ENCODE data around the gene CCT7. TPM values are rescaled to one million over a fixed set of nuclear protein-coding genes. Genes with fewer than 3 reads are reported as not detected.

CCT7 gene
- total and polyA plus RNA-seq, 2 experiments from 2014 or later = 287 to 642 TPM

DNA sequence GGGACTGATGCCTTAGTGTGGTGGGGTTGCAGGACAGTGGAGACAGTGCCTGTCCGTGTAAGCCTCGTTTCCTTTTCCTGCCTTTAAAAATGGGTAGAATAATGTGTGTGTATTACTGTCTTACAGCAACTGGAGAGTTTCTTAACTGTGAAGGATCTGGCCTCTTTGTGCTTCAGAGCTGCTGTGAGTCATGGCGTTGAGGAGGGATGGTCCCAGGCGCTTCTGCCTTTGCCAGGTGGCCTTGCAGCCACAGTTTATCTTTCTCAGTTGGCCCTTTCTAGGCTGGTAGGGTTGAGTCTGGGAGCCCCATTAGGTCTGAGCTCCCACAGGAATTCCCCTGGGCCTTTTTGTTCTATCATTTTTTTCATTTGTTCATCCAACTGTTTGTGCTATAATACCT lies 10.3 kb upstream of the CCT7 start:
- H3K9me3 Mint-ChIP-seq = no peaks in the 10 kb centered on the region
- Histone ChIP-seq H3K27me3 (ENCODE audit: insufficient read depth) (no peaks in the 10 kb centered on the region), H3K4me3 (no peak overlapping the region), H3K27ac (ENCODE audit: low read depth) (no peak overlapping the region), H3K79me2 (replicated peaks; ENCODE audit: insufficient read depth) (no peaks in the 10 kb centered on the region), H3K4me2 (no peak overlapping the region), H2AFZ (no peak overlapping the region), H3K36me3 (ENCODE audit: insufficient read depth) (peaks cover 14% of the 10 kb centered on the region), H3K4me1 (ENCODE audit: insufficient read depth) (no peaks in the 10 kb centered on the region), H3F3A (replicated peaks; ENCODE audit: low read depth) (no peaks in the 10 kb centered on the region), H3K9me2 (ENCODE audit: insufficient read depth) (no peaks in the 10 kb centered on the region), H4K20me1 (replicated peaks; ENCODE audit: insufficient read depth) (peaks cover 8% of the 10 kb centered on the region; the same call in 1 of the 2 replicates)
- no peak overlapping the region for H3K4me3 Mint-ChIP-seq
- TF ChIP-seq EZH2phosphoT487 (IDR thresholded peaks at IDR 0.05; ENCODE audit: unreplicated experiment) (no peak), EZH2 (IDR thresholded peaks at IDR 0.05; ENCODE audit: low read depth, unreplicated experiment) (no peak), STAT1 (IDR thresholded peaks at IDR 0.05; ENCODE audit: unreplicated experiment) (no peak), ZNF331 (CRISPR knock-in tag; IDR thresholded peaks at IDR 0.05; ENCODE audit: low read depth) (no peak), CREB1 (CRISPR knock-in tag; IDR thresholded peaks at IDR 0.05; ENCODE audit: low read depth) (no peak), ETS1 (IDR thresholded peaks at IDR 0.05) (no peak), NANOG (IDR thresholded peaks at IDR 0.05; ENCODE audit: borderline replicate concordance) (no peak), ZNF114 (CRISPR knock-in tag; IDR thresholded peaks at IDR 0.05) (no peak), JUNB (IDR thresholded peaks at IDR 0.05; ENCODE audit: unreplicated experiment) (no peak), POLR2AphosphoS5 (IDR thresholded peaks at IDR 0.05; ENCODE audit: low read depth) (no peak)
- TF ChIP-seq, protein P1, sequence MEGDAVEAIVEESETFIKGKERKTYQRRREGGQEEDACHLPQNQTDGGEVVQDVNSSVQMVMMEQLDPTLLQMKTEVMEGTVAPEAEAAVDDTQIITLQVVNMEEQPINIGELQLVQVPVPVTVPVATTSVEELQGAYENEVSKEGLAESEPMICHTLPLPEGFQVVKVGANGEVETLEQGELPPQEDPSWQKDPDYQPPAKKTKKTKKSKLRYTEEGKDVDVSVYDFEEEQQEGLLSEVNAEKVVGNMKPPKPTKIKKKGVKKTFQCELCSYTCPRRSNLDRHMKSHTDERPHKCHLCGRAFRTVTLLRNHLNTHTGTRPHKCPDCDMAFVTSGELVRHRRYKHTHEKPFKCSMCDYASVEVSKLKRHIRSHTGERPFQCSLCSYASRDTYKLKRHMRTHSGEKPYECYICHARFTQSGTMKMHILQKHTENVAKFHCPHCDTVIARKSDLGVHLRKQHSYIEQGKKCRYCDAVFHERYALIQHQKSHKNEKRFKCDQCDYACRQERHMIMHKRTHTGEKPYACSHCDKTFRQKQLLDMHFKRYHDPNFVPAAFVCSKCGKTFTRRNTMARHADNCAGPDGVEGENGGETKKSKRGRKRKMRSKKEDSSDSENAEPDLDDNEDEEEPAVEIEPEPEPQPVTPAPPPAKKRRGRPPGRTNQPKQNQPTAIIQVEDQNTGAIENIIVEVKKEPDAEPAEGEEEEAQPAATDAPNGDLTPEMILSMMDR (conservative IDR thresholded peaks at IDR 0.05; ENCODE audit: low read depth in 2 of 2) = no peak
- TF ChIP-seq, protein P2, sequence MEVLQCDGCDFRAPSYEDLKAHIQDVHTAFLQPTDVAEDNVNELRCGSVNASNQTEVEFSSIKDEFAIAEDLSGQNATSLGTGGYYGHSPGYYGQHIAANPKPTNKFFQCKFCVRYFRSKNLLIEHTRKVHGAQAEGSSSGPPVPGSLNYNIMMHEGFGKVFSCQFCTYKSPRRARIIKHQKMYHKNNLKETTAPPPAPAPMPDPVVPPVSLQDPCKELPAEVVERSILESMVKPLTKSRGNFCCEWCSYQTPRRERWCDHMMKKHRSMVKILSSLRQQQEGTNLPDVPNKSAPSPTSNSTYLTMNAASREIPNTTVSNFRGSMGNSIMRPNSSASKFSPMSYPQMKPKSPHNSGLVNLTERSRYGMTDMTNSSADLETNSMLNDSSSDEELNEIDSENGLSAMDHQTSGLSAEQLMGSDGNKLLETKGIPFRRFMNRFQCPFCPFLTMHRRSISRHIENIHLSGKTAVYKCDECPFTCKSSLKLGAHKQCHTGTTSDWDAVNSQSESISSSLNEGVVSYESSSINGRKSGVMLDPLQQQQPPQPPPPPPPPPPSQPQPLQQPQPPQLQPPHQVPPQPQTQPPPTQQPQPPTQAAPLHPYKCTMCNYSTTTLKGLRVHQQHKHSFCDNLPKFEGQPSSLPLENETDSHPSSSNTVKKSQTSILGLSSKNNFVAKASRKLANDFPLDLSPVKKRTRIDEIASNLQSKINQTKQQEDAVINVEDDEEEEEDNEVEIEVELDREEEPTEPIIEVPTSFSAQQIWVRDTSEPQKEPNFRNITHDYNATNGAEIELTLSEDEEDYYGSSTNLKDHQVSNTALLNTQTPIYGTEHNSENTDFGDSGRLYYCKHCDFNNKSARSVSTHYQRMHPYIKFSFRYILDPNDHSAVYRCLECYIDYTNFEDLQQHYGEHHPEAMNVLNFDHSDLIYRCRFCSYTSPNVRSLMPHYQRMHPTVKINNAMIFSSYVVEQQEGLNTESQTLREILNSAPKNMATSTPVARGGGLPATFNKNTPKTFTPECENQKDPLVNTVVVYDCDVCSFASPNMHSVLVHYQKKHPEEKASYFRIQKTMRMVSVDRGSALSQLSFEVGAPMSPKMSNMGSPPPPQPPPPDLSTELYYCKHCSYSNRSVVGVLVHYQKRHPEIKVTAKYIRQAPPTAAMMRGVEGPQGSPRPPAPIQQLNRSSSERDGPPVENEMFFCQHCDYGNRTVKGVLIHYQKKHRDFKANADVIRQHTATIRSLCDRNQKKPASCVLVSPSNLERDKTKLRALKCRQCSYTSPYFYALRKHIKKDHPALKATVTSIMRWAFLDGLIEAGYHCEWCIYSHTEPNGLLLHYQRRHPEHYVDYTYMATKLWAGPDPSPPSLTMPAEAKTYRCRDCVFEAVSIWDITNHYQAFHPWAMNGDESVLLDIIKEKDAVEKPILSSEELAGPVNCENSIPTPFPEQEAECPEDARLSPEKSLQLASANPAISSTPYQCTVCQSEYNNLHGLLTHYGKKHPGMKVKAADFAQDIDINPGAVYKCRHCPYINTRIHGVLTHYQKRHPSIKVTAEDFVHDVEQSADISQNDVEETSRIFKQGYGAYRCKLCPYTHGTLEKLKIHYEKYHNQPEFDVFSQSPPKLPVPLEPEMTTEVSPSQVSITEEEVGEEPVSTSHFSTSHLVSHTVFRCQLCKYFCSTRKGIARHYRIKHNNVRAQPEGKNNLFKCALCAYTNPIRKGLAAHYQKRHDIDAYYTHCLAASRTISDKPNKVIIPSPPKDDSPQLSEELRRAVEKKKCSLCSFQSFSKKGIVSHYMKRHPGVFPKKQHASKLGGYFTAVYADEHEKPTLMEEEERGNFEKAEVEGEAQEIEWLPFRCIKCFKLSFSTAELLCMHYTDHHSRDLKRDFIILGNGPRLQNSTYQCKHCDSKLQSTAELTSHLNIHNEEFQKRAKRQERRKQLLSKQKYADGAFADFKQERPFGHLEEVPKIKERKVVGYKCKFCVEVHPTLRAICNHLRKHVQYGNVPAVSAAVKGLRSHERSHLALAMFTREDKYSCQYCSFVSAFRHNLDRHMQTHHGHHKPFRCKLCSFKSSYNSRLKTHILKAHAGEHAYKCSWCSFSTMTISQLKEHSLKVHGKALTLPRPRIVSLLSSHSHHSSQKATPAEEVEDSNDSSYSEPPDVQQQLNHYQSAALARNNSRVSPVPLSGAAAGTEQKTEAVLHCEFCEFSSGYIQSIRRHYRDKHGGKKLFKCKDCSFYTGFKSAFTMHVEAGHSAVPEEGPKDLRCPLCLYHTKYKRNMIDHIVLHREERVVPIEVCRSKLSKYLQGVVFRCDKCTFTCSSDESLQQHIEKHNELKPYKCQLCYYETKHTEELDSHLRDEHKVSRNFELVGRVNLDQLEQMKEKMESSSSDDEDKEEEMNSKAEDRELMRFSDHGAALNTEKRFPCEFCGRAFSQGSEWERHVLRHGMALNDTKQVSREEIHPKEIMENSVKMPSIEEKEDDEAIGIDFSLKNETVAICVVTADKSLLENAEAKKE (CRISPR knock-in tag; IDR thresholded peaks at IDR 0.05) = no peak
- TF ChIP-seq, protein P3, sequence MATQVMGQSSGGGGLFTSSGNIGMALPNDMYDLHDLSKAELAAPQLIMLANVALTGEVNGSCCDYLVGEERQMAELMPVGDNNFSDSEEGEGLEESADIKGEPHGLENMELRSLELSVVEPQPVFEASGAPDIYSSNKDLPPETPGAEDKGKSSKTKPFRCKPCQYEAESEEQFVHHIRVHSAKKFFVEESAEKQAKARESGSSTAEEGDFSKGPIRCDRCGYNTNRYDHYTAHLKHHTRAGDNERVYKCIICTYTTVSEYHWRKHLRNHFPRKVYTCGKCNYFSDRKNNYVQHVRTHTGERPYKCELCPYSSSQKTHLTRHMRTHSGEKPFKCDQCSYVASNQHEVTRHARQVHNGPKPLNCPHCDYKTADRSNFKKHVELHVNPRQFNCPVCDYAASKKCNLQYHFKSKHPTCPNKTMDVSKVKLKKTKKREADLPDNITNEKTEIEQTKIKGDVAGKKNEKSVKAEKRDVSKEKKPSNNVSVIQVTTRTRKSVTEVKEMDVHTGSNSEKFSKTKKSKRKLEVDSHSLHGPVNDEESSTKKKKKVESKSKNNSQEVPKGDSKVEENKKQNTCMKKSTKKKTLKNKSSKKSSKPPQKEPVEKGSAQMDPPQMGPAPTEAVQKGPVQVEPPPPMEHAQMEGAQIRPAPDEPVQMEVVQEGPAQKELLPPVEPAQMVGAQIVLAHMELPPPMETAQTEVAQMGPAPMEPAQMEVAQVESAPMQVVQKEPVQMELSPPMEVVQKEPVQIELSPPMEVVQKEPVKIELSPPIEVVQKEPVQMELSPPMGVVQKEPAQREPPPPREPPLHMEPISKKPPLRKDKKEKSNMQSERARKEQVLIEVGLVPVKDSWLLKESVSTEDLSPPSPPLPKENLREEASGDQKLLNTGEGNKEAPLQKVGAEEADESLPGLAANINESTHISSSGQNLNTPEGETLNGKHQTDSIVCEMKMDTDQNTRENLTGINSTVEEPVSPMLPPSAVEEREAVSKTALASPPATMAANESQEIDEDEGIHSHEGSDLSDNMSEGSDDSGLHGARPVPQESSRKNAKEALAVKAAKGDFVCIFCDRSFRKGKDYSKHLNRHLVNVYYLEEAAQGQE (IDR thresholded peaks at IDR 0.05; ENCODE audit: unreplicated experiment) = no peak
- peaks cover 30% of the 10 kb centered on the region for H3K36me3 Mint-ChIP-seq (ENCODE audit: low read depth)
- ATAC-seq (no peak), DNase-seq (ENCODE audit: low spot score) (no peak)
- no peaks in the 10 kb centered on the region for H3K4me1 Mint-ChIP-seq
- H3K27ac Mint-ChIP-seq = no peak overlapping the region
- no peaks in the 10 kb centered on the region for H3K27me3 Mint-ChIP-seq (ENCODE audit: insufficient read depth, low read depth, poor library complexity)
